A549 (cell line): ENCODE results near the gene NARS2. TPM values are rescaled to one million over a fixed set of nuclear protein-coding genes. Genes with fewer than 3 reads are reported as not detected.

Source experiments
- ATAC-seq, 2 experiments: fragments of 200-7000 bp in 1 of 2; fragments of >200 bp in 1 of 2; cut with Nextera tagmentation in 1 of 2; cut with Tn5 transposase in 1 of 2; 3 replicates each; pipeline versions ENCODE4 v1.8.0 to v1.9.1; 2018 to 2020; ENCODE audit warnings: mild to moderate bottlenecking in 1 of 2, moderate library complexity in 1 of 2
- CTCF ChIA-PET: fragments of 300-600 bp; sonication (Branson Sonifier 250); formaldehyde crosslinking; extraction: SDS; loops from one replicate; lab custom pipeline; 2021; ENCODE audit warnings: antibody characterized with exemption, inconsistent platforms; lab: Yijun Ruan, JAX
- POLR2A ChIA-PET: fragments of 350-600 bp; formaldehyde crosslinking; extraction: SDS; loops from one replicate; lab custom pipeline; 2021; ENCODE audit warnings: antibody characterized with exemption, inconsistent platforms; lab: Yijun Ruan, JAX
- DNase-seq, 2 experiments: peaks; one replicate each; pipeline versions ENCODE4 v3.0.0 to v3.0.0-alpha.2; 2011 to 2016; ENCODE audit warnings: low read depth in 1 of 2, low spot score in 1 of 2
- FAIRE-seq: peaks from 2 replicates; lab custom pipeline; 2011; peaks lifted over from hg19 to GRCh38; lab: Jason Lieb, UNC
- H3K27ac ChIP-seq, 2 experiments: fragments of >200 bp; sonication (Bioruptor Twin); formaldehyde crosslinking; 3 replicates each; pipeline ENCODE4 v1.5.1; 2016 to 2017
- H3K4me1 ChIP-seq: fragments of >200 bp; sonication (Bioruptor Twin); formaldehyde crosslinking; 3 replicates; pipeline ENCODE4 v1.6.1; 2016
- H3K4me2 ChIP-seq: fragments of >200 bp; sonication (Bioruptor Twin); formaldehyde crosslinking; 3 replicates; pipeline ENCODE4 v1.6.1; 2016
- H3K4me3 ChIP-seq: fragments of >200 bp; sonication (Bioruptor Twin); formaldehyde crosslinking; 3 replicates; pipeline ENCODE4 v1.5.1; 2016
- H3K9me3 ChIP-seq: fragments of >200 bp; sonication (Bioruptor Twin); formaldehyde crosslinking; 3 replicates; pipeline ENCODE4 v1.6.1; 2016
- BCL3 ChIP-seq: fragments of >200 bp; sonication (Bioruptor Twin); formaldehyde crosslinking; IDR thresholded peaks from 3 replicates; pipeline ENCODE4 v1.6.1; 2016
- BHLHE40 ChIP-seq: IDR thresholded peaks from 2 replicates; pipeline ENCODE4 v1.6.1; 2012; ENCODE audit warnings: low read depth, low read length, inconsistent platforms
- ELK1 ChIP-seq: fragments of 150-350 bp; IDR thresholded peaks from 2 replicates; pipeline ENCODE4 v1.6.1; 2014; ENCODE audit warnings: low read depth, mild to moderate bottlenecking, low read length
- FOSL2 ChIP-seq, 2 experiments: fragments of 450-650 bp in 1 of 2; fragments of >200 bp in 1 of 2; sonication (Bioruptor Twin) in 1 of 2; formaldehyde crosslinking; IDR thresholded peaks; 2 replicates each; pipeline versions ENCODE4 v1.5.0 to v1.6.1; 2016 to 2020; ENCODE audit warnings: mild to moderate bottlenecking in 1 of 2, moderate library complexity in 1 of 2
- FOXS1 ChIP-seq: fragments of 250-450 bp; sonication (Bioruptor Pico); IDR thresholded peaks from 2 replicates; pipeline ENCODE4 v1.5.0; 2020; ENCODE audit warnings: mild to moderate bottlenecking, moderate library complexity
- GATA3 ChIP-seq: IDR thresholded peaks from 2 replicates; pipeline ENCODE4 v1.6.1; 2012; ENCODE audit warnings: borderline replicate concordance
- HDAC2 ChIP-seq: fragments of 200-600 bp; sonication (generic); IDR thresholded peaks from 2 replicates; pipeline ENCODE4 v1.6.1; 2016
- HOXA7 ChIP-seq: fragments of 250-450 bp; sonication (Bioruptor Pico); IDR thresholded peaks from 2 replicates; pipeline ENCODE4 v1.5.0; 2020; ENCODE audit warnings: mild to moderate bottlenecking, moderate library complexity
- KDM1A ChIP-seq: fragments of 200-600 bp; sonication (generic); IDR thresholded peaks from 2 replicates; pipeline ENCODE4 v1.6.1; 2016; ENCODE audit warnings: low read depth, mild to moderate bottlenecking
- NPAS2 ChIP-seq: fragments of 250-450 bp; sonication (Bioruptor Pico); IDR thresholded peaks from 2 replicates; pipeline ENCODE4 v1.8.0; 2022; ENCODE audit warnings: mild to moderate bottlenecking, moderate library complexity, borderline replicate concordance
- PHF8 ChIP-seq: fragments of 200-600 bp; sonication (generic); IDR thresholded peaks from 2 replicates; pipeline ENCODE4 v1.6.1; 2016; ENCODE audit warnings: low read depth, mild to moderate bottlenecking, antibody characterized with exemption, moderate library complexity, borderline replicate concordance
- POLR2A ChIP-seq: IDR thresholded peaks from 2 replicates; pipeline ENCODE4 v1.6.1; 2012; ENCODE audit warnings: mild to moderate bottlenecking, low read length
- RAD21 ChIP-seq, 2 experiments: fragments of >200 bp in 1 of 2; sonication (Bioruptor Twin) in 1 of 2; formaldehyde crosslinking in 1 of 2; IDR thresholded peaks in 1 of 2; conservative IDR thresholded peaks in 1 of 2; 2 replicates in 1 of 2; 3 replicates in 1 of 2; pipeline ENCODE4 v1.6.1; 2012 to 2018; ENCODE audit warnings: inconsistent platforms in 1 of 2
- RNF2 ChIP-seq: fragments of 200-600 bp; sonication (generic); IDR thresholded peaks from 2 replicates; pipeline ENCODE4 v1.6.1; 2016; ENCODE audit warnings: low read depth, mild to moderate bottlenecking, antibody characterized with exemption, moderate library complexity, borderline replicate concordance
- ZC3H11A ChIP-seq: fragments of 450-650 bp; IDR thresholded peaks from 2 replicates; pipeline ENCODE4 v1.6.1; 2014; ENCODE audit warnings: antibody characterized with exemption, mild to moderate bottlenecking
- ZNF302 ChIP-seq: fragments of 250-450 bp; sonication (Bioruptor Pico); IDR thresholded peaks from 2 replicates; pipeline ENCODE4 v1.9.0; 2021; ENCODE audit warnings: inconsistent platforms, mild to moderate bottlenecking, moderate library complexity
- WGBS: methylation state at CpG from one replicate; pipeline ENCODE4 v1.1.6; 2017; ENCODE audit errors: missing lambda C conversion rate; 5-methylcytosine and 5-hydroxymethylcytosine counted together
- polyA plus RNA-seq, 4 experiments: library from polyadenylated mRNA; depleted of rRNA in 3 of 4; stranded (reverse); fragments of >200 nt; fragmentation: RNase III in 1 of 4; extraction: RNeasy Plus Mini Kit Qiagen cat#74134 plus additional on column Dnase treatment in 1 of 4; gene quantifications; 2 replicates in 3 of 4; 3 replicates in 1 of 4; pipeline ENCODE4 v1.2.3, GENCODE V29; 2011 to 2017
- TF ChIP-seq, protein P1 (sequence below): fragments of 450-650 bp; IDR thresholded peaks from 2 replicates; pipeline ENCODE4 v1.6.1; 2014; ENCODE audit warnings: antibody characterized with exemption
- TF ChIP-seq, protein P2 (sequence below): IDR thresholded peaks from 2 replicates; pipeline ENCODE4 v1.6.1; 2012
- TF ChIP-seq, protein P3 (sequence below): IDR thresholded peaks from 2 replicates; pipeline ENCODE4 v1.6.1; 2012; ENCODE audit warnings: low read depth, borderline replicate concordance
- TF ChIP-seq, protein P4 (sequence below): fragments of 200-600 bp; sonication (generic); IDR thresholded peaks from 2 replicates; pipeline ENCODE4 v1.6.1; 2016; ENCODE audit warnings: antibody characterized with exemption, mild to moderate bottlenecking, moderate library complexity

NARS2 gene
- polyA plus RNA-seq, 2 of the 4 experiments (the other 2 are of a cell fraction), result 29.7 to 57.7 TPM

DNA sequence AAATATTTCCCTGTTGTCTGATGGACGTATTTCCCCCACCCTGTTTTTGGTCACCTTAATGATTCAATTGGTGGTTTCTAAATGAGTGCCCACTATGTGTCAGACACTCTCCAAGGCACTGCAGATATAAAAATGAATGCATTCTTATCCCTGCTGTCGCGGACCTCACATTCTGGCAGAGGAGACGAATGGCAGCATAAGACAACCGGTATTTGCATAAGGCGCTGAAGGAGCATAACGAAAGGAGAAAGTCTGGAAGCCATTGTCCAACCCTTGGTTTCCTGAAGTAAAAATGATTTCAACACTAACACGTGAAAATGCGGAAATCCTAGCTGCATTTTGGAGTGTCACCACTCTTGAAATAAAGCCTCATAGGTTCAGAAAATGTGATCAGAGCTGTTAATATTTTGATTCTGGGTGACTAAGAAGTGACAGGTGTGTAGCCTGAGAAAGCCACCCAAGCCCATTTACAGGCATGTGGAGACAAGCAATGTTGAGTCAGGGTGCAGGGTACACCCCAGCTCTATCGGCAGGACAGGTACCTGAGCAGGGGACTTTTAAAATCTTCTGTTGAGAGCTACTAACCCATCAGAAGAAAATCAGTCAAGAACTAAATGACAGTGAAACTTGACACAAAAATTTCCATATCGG lies 146.9 kb downstream of the NARS2 start (continued):
- TF ChIP-seq, protein P1, sequence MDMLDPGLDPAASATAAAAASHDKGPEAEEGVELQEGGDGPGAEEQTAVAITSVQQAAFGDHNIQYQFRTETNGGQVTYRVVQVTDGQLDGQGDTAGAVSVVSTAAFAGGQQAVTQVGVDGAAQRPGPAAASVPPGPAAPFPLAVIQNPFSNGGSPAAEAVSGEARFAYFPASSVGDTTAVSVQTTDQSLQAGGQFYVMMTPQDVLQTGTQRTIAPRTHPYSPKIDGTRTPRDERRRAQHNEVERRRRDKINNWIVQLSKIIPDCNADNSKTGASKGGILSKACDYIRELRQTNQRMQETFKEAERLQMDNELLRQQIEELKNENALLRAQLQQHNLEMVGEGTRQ, result no peak
- no peak for TF ChIP-seq RAD21 (conservative IDR thresholded peaks at IDR 0.05 in 1 of 2, IDR thresholded peaks at IDR 0.05 in 1 of 2)
- TF ChIP-seq, all 56 proteins: peak for 0

DNA sequence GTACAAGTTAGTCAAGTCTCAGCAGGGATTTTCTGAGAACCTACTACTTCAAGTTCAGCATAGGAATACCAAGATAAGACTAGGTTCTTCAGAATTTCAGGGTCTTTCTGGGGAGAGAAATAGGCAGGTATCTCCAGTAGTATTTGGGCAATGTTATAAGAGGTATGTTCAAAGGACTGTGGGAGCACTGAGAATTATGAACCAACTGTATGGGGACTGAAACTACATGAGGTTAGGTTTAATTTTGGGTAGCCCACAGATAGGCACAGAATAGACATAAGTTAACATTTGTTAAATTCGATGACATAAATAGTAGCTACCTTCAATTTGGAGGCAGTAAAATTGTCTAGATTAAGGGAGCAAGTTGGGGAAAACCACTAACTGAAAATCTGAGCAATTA lies 147.8 kb downstream of the NARS2 start:
- no peak for FAIRE-seq
- Histone ChIP-seq H3K27ac (no peak overlapping the region), H3K4me1 (peaks cover 12% of the 10 kb centered on the region), H3K4me2 (no peak overlapping the region), H3K4me3 (no peak overlapping the region), H3K9me3 (no peaks in the 10 kb centered on the region)
- ATAC-seq, result no peak
- 70% methylated on average over 1 of the region's 1 CpG for WGBS
- ChIA-PET POLR2A (no interaction called here), CTCF (interaction anchor here (1.3 kb wide), 1 partner anchor 9 kb away, joined by 3 read pairs; the partner anchor contains the start of gene GAB2)
- no peak for TF ChIP-seq BHLHE40
- TF ChIP-seq ZNF302 (CRISPR knock-in tag), result no peak
- no peak for TF ChIP-seq HDAC2
- TF ChIP-seq RNF2, result no peak
- no peak for TF ChIP-seq ZC3H11A
- no peak for TF ChIP-seq KDM1A
- no peak for TF ChIP-seq BCL3
- TF ChIP-seq, protein P2, sequence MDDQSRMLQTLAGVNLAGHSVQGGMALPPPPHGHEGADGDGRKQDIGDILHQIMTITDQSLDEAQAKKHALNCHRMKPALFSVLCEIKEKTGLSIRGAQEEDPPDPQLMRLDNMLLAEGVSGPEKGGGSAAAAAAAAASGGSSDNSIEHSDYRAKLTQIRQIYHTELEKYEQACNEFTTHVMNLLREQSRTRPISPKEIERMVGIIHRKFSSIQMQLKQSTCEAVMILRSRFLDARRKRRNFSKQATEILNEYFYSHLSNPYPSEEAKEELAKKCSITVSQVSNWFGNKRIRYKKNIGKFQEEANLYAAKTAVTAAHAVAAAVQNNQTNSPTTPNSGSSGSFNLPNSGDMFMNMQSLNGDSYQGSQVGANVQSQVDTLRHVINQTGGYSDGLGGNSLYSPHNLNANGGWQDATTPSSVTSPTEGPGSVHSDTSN, result no peak
- TF ChIP-seq, protein P3, sequence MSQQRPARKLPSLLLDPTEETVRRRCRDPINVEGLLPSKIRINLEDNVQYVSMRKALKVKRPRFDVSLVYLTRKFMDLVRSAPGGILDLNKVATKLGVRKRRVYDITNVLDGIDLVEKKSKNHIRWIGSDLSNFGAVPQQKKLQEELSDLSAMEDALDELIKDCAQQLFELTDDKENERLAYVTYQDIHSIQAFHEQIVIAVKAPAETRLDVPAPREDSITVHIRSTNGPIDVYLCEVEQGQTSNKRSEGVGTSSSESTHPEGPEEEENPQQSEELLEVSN, result no peak
- no peak for TF ChIP-seq HOXA7 (CRISPR knock-in tag)
- no peak for TF ChIP-seq GATA3
- no peak for TF ChIP-seq NPAS2 (CRISPR knock-in tag)
- TF ChIP-seq FOXS1, result no peak
- TF ChIP-seq, protein P4, sequence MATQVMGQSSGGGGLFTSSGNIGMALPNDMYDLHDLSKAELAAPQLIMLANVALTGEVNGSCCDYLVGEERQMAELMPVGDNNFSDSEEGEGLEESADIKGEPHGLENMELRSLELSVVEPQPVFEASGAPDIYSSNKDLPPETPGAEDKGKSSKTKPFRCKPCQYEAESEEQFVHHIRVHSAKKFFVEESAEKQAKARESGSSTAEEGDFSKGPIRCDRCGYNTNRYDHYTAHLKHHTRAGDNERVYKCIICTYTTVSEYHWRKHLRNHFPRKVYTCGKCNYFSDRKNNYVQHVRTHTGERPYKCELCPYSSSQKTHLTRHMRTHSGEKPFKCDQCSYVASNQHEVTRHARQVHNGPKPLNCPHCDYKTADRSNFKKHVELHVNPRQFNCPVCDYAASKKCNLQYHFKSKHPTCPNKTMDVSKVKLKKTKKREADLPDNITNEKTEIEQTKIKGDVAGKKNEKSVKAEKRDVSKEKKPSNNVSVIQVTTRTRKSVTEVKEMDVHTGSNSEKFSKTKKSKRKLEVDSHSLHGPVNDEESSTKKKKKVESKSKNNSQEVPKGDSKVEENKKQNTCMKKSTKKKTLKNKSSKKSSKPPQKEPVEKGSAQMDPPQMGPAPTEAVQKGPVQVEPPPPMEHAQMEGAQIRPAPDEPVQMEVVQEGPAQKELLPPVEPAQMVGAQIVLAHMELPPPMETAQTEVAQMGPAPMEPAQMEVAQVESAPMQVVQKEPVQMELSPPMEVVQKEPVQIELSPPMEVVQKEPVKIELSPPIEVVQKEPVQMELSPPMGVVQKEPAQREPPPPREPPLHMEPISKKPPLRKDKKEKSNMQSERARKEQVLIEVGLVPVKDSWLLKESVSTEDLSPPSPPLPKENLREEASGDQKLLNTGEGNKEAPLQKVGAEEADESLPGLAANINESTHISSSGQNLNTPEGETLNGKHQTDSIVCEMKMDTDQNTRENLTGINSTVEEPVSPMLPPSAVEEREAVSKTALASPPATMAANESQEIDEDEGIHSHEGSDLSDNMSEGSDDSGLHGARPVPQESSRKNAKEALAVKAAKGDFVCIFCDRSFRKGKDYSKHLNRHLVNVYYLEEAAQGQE, result no peak
- TF ChIP-seq POLR2A, result no peak
- TF ChIP-seq PHF8, result no peak
- TF ChIP-seq FOSL2 (IDR thresholded peaks at IDR 0.05), result no peak
- TF ChIP-seq FOSL2 (CRISPR knock-in tag; IDR thresholded peaks at IDR 0.05), result no peak
- TF ChIP-seq ELK1, result no peak
- no peak for DNase-seq
